PFSK-1 (cell line): ENCODE data around the gene RPH3AL.

Source experiments
- FOXP2 ChIP-seq: optimal IDR thresholded peaks from 2 replicates; pipeline ENCODE3; 2011; ENCODE audit warnings: borderline replicate concordance, control low read depth, inconsistent platforms; ENCODE audit not compliant: insufficient read depth; ENCODE audit errors: extremely low read length, extremely low read depth
- POLR2AphosphoS5 ChIP-seq: IDR thresholded peaks from 2 replicates; pipeline ENCODE4 v1.6.1; 2012; ENCODE audit warnings: low read depth, mild to moderate bottlenecking, control low read depth, low read length, moderate library complexity
- REST ChIP-seq, 2 experiments: IDR thresholded peaks; 2 replicates each; pipeline versions ENCODE4 v1.6.1 to v1.8.0; 2011 to 2012; ENCODE audit warnings: low read depth in 2 of 2, low read length in 2 of 2, control low read depth in 1 of 2, inconsistent platforms in 1 of 2, mild to moderate bottlenecking in 1 of 2, moderate library complexity in 1 of 2; ENCODE audit not compliant: insufficient read depth in 1 of 2
- SIN3A ChIP-seq: IDR thresholded peaks from 2 replicates; pipeline ENCODE4 v1.6.1; 2012; ENCODE audit warnings: mild to moderate bottlenecking, low read length, moderate library complexity, borderline replicate concordance; ENCODE audit not compliant: insufficient read depth
- TAF1 ChIP-seq: IDR thresholded peaks from 2 replicates; pipeline ENCODE4 v1.6.1; 2012; ENCODE audit warnings: low read length, control low read depth, borderline replicate concordance; ENCODE audit not compliant: insufficient read depth

Gene RPH3AL

GRCh38 chr17:181245-182049 is 171.2 kb downstream of the RPH3AL start, which contains the start of gene DOC2B:
TSS of gene DOC2B (minus strand) at chr17:181650. CDS start at chr17:181479, 171 bp downstream.
- TF ChIP-seq REST (IDR thresholded peaks at IDR 0.05; ENCODE audit: insufficient read depth in 1 of 2, low read depth in 2 of 2, low read length in 2 of 2) = no peak
- no peak for TF ChIP-seq TAF1
- TF ChIP-seq POLR2AphosphoS5 = no peak
- TF ChIP-seq FOXP2 = no peak
- no peak for TF ChIP-seq SIN3A

GRCh38 chr17:180381-181244 is 172.0 kb downstream of the RPH3AL start:
- TF ChIP-seq REST (IDR thresholded peaks at IDR 0.05; ENCODE audit: insufficient read depth in 1 of 2, low read depth in 2 of 2, low read length in 2 of 2) = no peak
- TF ChIP-seq TAF1 = no peak
- no peak for TF ChIP-seq POLR2AphosphoS5
- no peak for TF ChIP-seq SIN3A
- no peak for TF ChIP-seq FOXP2

- TF ChIP-seq REST (IDR thresholded peaks at IDR 0.05; ENCODE audit: insufficient read depth in 1 of 2, low read depth in 2 of 2, low read length in 2 of 2) (no peak), SIN3A (no peak), POLR2AphosphoS5 (no peak), FOXP2 (no peak), TAF1 (no peak)
Observed at GRCh38 chr17:179781-180380, 172.7 kb downstream of the RPH3AL start.

GRCh38 chr17:179066-179432 is 173.6 kb downstream of the RPH3AL start:
- no peak for TF ChIP-seq SIN3A
- TF ChIP-seq POLR2AphosphoS5 = no peak
- no peak for TF ChIP-seq FOXP2
- TF ChIP-seq TAF1 = no peak
- no peak for TF ChIP-seq REST (IDR thresholded peaks at IDR 0.05; ENCODE audit: insufficient read depth in 1 of 2, low read depth in 2 of 2, low read length in 2 of 2)
